Natural killer cell (primary cell): ENCODE results near the gene SCN3A. TPM values are rescaled to one million over a fixed set of nuclear protein-coding genes. Genes with fewer than 3 reads are reported as not detected.

Experiments
- ATAC-seq, 3 donors: fragments of 150-1000 bp in 2 of 3; fragments of 200-7000 bp in 1 of 3; cut with Tn5 transposase; 1 replicate in 1 of 3; 2 replicates in 2 of 3; pipeline ENCODE4 v1.10.0; 2021; ENCODE audit warnings: mild to moderate bottlenecking in 2 of 3, moderate library complexity in 2 of 3
- DNase-seq, 2 donors: peaks; one replicate each; pipeline versions ENCODE4 v3.0.0 to v3.0.0-alpha.2; 2013 to 2021; ENCODE audit warnings: mixed read lengths in 1 of 2
- H3K27ac ChIP-seq: one replicate; pipeline ENCODE4 v1.5.1; 2013; ENCODE audit warnings: mild to moderate bottlenecking, low read length
- H3K27me3 ChIP-seq: one replicate; pipeline ENCODE4 v1.6.1; 2013; ENCODE audit warnings: low read length; ENCODE audit not compliant: control insufficient read depth, insufficient read depth
- H3K36me3 ChIP-seq: one replicate; pipeline ENCODE4 v1.6.1; 2013; ENCODE audit warnings: low read length; ENCODE audit not compliant: control insufficient read depth, insufficient read depth
- H3K4me1 ChIP-seq: one replicate; pipeline ENCODE4 v1.6.1; 2013; ENCODE audit warnings: low read length; ENCODE audit not compliant: control insufficient read depth, insufficient read depth
- H3K4me3 ChIP-seq: one replicate; pipeline ENCODE4 v1.5.1; 2013; ENCODE audit warnings: low read length
- H3K9me3 ChIP-seq: one replicate; pipeline ENCODE4 v1.6.1; 2013; ENCODE audit warnings: low read length; ENCODE audit not compliant: control insufficient read depth, insufficient read depth
- H3K27ac Mint-ChIP-seq, 2 donors: one replicate each; pipeline ENCODE4 v1.8.0; 2022; ENCODE audit warnings: mild to moderate bottlenecking in 2 of 2, mixed read lengths in 2 of 2, moderate library complexity in 1 of 2
- H3K27me3 Mint-ChIP-seq, 2 donors: one replicate each; pipeline ENCODE4 v1.8.0; 2022; ENCODE audit warnings: low read depth in 2 of 2, mixed read lengths in 2 of 2
- H3K36me3 Mint-ChIP-seq: one replicate; pipeline ENCODE4 v1.8.0; 2022; ENCODE audit warnings: mixed read lengths
- H3K4me1 Mint-ChIP-seq, 2 donors: one replicate each; pipeline ENCODE4 v1.8.0; 2022; ENCODE audit warnings: mixed read lengths in 2 of 2
- H3K4me3 Mint-ChIP-seq: one replicate; pipeline ENCODE4 v1.8.0; 2022; ENCODE audit warnings: mild to moderate bottlenecking, moderate library complexity, mixed read lengths
- H3K9me3 Mint-ChIP-seq, 2 donors: one replicate each; pipeline ENCODE4 v1.8.0; 2022; ENCODE audit warnings: mixed read lengths in 2 of 2
- WGBS: methylation state at CpG from one replicate; pipeline ENCODE4 v1.1.7; 2013; ENCODE audit warnings: missing lambda C conversion rate; ENCODE audit not compliant: insufficient coverage; 5-methylcytosine and 5-hydroxymethylcytosine counted together
- intact Hi-C: fragments of 100-400 bp; cut with micrococcal nuclease; formaldehyde crosslinking; loops from one replicate; pipeline ENCODE4 v1.14.2; 2022
- total RNA-seq, 4 donors: library from RNA; stranded (reverse); fragments of 120-200 nt in 1 of 4; gene quantifications; one replicate each; pipeline versions ENCODE4 v1.2.3 to v1.2.4, GENCODE V29; 2013 to 2022
- TF ChIP-seq, protein P1 (sequence below): fragments of 200-600 bp; IDR thresholded peaks from one replicate; pipeline ENCODE4 v1.8.0; 2022; ENCODE audit warnings: antibody characterized with exemption

SCN3A gene
- total RNA-seq, 3 donors from 2014 or later (not counting 1 experiment from before 2014, with no cell fraction given) = 0.05 to 0.58 TPM; not detected in 1

DNA sequence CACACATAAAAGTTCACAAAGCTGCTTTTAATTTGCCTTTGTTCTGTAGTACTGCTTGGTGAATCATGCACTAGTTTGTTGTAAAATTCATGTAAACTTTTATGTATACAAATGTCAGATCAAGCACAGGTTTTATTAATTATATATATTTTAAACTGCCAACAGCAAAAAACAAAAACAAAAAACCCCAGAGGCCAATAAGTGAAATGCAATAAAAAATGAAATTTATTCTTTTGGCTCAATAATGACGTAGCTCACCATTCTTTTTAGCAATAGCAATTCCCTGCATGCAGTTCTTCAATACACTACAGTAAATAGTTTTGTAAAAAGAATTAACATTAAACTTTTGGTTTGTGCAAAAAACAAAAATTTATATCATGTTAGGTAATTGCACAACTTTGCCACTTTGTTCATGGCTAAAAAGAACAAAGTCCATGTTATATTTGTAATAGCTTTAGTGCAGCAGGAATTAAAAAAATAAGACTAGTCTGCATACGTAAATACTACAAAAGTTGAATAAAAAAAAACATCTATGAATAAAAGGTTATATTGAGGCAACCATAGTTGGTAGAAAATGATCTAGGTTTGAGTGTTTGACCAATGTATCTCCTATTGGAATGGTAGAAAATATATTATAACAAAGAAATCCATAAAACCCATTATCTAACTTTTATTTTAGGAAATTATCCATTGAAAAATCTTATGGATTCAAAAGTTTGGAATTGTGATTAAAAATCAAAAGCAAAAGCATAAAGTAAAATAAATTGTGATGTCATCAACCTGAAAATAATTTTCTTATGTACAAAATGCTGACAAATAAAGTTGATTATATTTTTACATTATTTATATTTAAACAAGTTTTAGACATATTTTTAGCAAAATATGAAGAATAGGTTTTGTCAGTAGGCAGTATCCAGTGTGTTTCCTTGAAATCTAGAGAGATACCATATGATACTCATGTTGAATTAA is 115.6 kb downstream of the SCN3A start:
- intact Hi-C loops = no loop called here
- DNase-seq (no peak), ATAC-seq (no peak)
- Mint-ChIP-seq H3K27ac (no peak overlapping the region), H3K36me3 (no peaks in the 10 kb centered on the region), H3K4me1 (no peaks in the 10 kb centered on the region), H3K4me3 (no peak overlapping the region), H3K9me3 (peaks cover 0 to 5% of the 10 kb centered on the region in 2 donors), H3K27me3 (peaks cover 0 to 7% of the 10 kb centered on the region in 2 donors)
- H3K9me3 ChIP-seq = no peaks in the 10 kb centered on the region
- WGBS = no CpG with 5 or more reads among the region's 2 CpGs
- no peak overlapping the region for H3K4me3 ChIP-seq
- H3K36me3 ChIP-seq = no peaks in the 10 kb centered on the region
- H3K27me3 ChIP-seq = no peaks in the 10 kb centered on the region
- no peaks in the 10 kb centered on the region for H3K4me1 ChIP-seq
- no peak overlapping the region for H3K27ac ChIP-seq
- TF ChIP-seq, protein P1, sequence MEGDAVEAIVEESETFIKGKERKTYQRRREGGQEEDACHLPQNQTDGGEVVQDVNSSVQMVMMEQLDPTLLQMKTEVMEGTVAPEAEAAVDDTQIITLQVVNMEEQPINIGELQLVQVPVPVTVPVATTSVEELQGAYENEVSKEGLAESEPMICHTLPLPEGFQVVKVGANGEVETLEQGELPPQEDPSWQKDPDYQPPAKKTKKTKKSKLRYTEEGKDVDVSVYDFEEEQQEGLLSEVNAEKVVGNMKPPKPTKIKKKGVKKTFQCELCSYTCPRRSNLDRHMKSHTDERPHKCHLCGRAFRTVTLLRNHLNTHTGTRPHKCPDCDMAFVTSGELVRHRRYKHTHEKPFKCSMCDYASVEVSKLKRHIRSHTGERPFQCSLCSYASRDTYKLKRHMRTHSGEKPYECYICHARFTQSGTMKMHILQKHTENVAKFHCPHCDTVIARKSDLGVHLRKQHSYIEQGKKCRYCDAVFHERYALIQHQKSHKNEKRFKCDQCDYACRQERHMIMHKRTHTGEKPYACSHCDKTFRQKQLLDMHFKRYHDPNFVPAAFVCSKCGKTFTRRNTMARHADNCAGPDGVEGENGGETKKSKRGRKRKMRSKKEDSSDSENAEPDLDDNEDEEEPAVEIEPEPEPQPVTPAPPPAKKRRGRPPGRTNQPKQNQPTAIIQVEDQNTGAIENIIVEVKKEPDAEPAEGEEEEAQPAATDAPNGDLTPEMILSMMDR = no peak

DNA sequence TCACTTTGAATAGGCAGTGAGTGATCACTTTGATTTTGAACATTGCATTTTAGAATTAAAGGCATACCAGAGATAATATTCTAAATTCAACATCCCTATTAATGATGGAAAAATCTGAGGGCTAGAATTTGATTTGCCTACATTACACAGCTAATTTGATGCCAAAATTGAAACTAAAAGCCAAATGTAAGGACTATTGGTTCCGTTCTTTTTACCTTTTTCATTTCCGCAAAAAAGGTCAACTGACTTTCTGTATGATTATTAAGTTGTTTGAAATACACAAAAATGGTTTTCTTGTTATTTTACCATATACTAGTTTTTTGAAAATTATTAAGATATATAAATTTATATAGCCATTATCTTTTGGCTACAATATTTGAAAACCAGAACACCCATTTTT is 117.5 kb downstream of the SCN3A start:
- WGBS = no CpG with 5 or more reads among the region's 2 CpGs
- Histone ChIP-seq H3K27ac (no peak overlapping the region), H3K4me3 (no peak overlapping the region), H3K36me3 (no peaks in the 10 kb centered on the region), H3K4me1 (no peaks in the 10 kb centered on the region), H3K9me3 (no peaks in the 10 kb centered on the region), H3K27me3 (no peaks in the 10 kb centered on the region)
- DNase-seq (no peak), ATAC-seq (no peak)
- intact Hi-C loops = no loop called here
- Mint-ChIP-seq H3K27me3 (peaks cover 0 to 7% of the 10 kb centered on the region in 2 donors), H3K9me3 (peaks cover 8% of the 10 kb centered on the region in 2 donors), H3K4me3 (no peak overlapping the region), H3K27ac (no peak overlapping the region), H3K4me1 (no peaks in the 10 kb centered on the region), H3K36me3 (peaks cover 10% of the 10 kb centered on the region)
- TF ChIP-seq, protein P1 = no peak

DNA sequence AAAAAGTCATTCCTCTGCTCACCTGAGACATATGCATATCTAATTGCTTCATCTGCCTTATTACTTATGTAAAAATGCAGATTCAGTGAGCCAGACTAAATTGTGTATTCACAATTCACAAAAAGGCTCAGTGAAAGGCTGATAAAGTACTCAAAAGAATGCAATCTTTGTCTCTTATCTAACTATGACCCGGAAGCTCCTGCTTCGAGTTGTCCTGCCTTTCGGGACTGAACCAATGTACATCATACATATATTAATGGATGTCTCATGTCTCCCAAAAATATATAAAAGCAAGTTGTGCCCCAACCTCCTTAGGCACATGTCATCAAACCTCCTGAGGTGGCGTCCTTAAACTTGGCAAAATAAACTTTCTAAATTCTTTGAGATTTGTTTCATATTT is 120.5 kb downstream of the SCN3A start:
- Mint-ChIP-seq H3K4me3 (no peak overlapping the region), H3K4me1 (no peaks in the 10 kb centered on the region), H3K36me3 (peaks cover 10% of the 10 kb centered on the region), H3K27me3 (no peaks in the 10 kb centered on the region), H3K27ac (no peak overlapping the region), H3K9me3 (peaks cover 6 to 8% of the 10 kb centered on the region in 2 donors)
- ATAC-seq (no peak), DNase-seq (no peak)
- 85% methylated on average over 4 of the region's 4 CpGs for WGBS
- H3K36me3 ChIP-seq = no peaks in the 10 kb centered on the region
- H3K4me3 ChIP-seq = no peak overlapping the region
- TF ChIP-seq, protein P1 = no peak
- no peaks in the 10 kb centered on the region for H3K9me3 ChIP-seq
- intact Hi-C loops = no loop called here
- no peaks in the 10 kb centered on the region for H3K4me1 ChIP-seq
- no peak overlapping the region for H3K27ac ChIP-seq
- H3K27me3 ChIP-seq = no peaks in the 10 kb centered on the region
